Right lobe of liver (tissue), 4 donors: ENCODE data around the gene ZNF865.

ENCODE experiments used
- CTCF ChIP-seq, 4 donors: fragments of 200-600 bp in 3 of 4; fragments of 450-650 bp in 1 of 4; IDR thresholded peaks; one replicate each; pipeline versions ENCODE4 v1.5.1 to v1.8.0; 2016 to 2022; ENCODE audit warnings: antibody characterized with exemption in 4 of 4, mild to moderate bottlenecking in 2 of 4
- POLR2A ChIP-seq: fragments of 450-650 bp; IDR thresholded peaks from one replicate; pipeline ENCODE4 v1.6.1; 2017; ENCODE audit warnings: antibody characterized with exemption, mild to moderate bottlenecking
- donor health status: DM: no; HTN: no; CAD: no.
- donor health status: DM: no; HTN: no; CAD: no.
- donor health status: DM: no; HTN: yes; CAD: no.

- no peak for TF ChIP-seq CTCF (IDR thresholded peaks at IDR 0.05)
- no peak for TF ChIP-seq POLR2A
Measured at GRCh38 chr19:55636723-55637122, 31.3 kb downstream of the ZNF865 start.
